Psoas muscle (tissue), 8 donors: ENCODE results near the gene TDG. TPM values are rescaled to one million over a fixed set of nuclear protein-coding genes. Genes with fewer than 3 reads are reported as not detected.

Source experiments
- ATAC-seq, 4 donors: fragments of 200-7000 bp; cut with Tn5 transposase; one replicate each; pipeline ENCODE4 v1.9.1; 2020; ENCODE audit warnings: moderate library complexity in 3 of 4, mild to moderate bottlenecking in 2 of 4
- DNase-seq, 2 donors: peaks; one replicate each; pipeline ENCODE4 v3.0.0-alpha.2; 2020
- H3K27ac ChIP-seq: fragments of 200-600 bp; one replicate; pipeline ENCODE4 v1.8.0; 2022
- H3K27me3 ChIP-seq, 3 donors: fragments of 200-600 bp in 1 of 3; one replicate each; pipeline versions ENCODE4 v1.6.1 to v1.8.0; 2013 to 2022; ENCODE audit warnings: low read length in 2 of 3, mild to moderate bottlenecking in 2 of 3, moderate library complexity in 1 of 3; ENCODE audit not compliant: insufficient read depth in 3 of 3
- H3K36me3 ChIP-seq, 2 donors: fragments of 200-600 bp in 1 of 2; one replicate each; pipeline versions ENCODE4 v1.6.1 to v1.8.0; 2013 to 2022; ENCODE audit warnings: low read depth in 1 of 2, mild to moderate bottlenecking in 1 of 2, moderate library complexity in 1 of 2; ENCODE audit not compliant: insufficient read depth in 1 of 2
- H3K4me1 ChIP-seq: fragments of 200-600 bp; one replicate; pipeline ENCODE4 v1.8.0; 2022
- H3K4me3 ChIP-seq: fragments of 200-600 bp; one replicate; pipeline ENCODE4 v1.8.0; 2022; ENCODE audit warnings: mild to moderate bottlenecking
- H3K9me3 ChIP-seq: fragments of 200-600 bp; one replicate; pipeline ENCODE4 v1.8.0; 2022
- WGBS, 3 donors: extraction: QIAGEN DNeasy Blood & Tissue Kit; methylation state at CpG; one replicate each; pipeline versions ENCODE4 v1.1.6 to v1.1.7; 2013; 5-methylcytosine and 5-hydroxymethylcytosine counted together
- intact Hi-C, 2 donors: fragments of 100-400 bp; cut with DNase I; formaldehyde crosslinking; loops; one replicate each; pipeline versions ENCODE4 v1.11.0 to v1.14.2; 2022
- polyA plus RNA-seq, 3 donors: library from polyadenylated mRNA; stranded (reverse); fragments of 200-250 nt; gene quantifications; one replicate each; pipeline ENCODE4 v1.2.3, GENCODE V29; 2013
- total RNA-seq, 4 donors: library from RNA; stranded (reverse); fragmentation: NEBNext Ultra II Directional in 2 of 4; extraction: Animal tissue kit (Norgen Biotek cat#: 25700) in 2 of 4; gene quantifications; one replicate each; pipeline versions ENCODE4 v1.2.1 to v1.2.4, GENCODE V29; 2021 to 2023
- TF ChIP-seq, protein P1 (sequence below): fragments of 200-600 bp; IDR thresholded peaks from one replicate; pipeline ENCODE4 v1.8.0; 2022; ENCODE audit warnings: antibody characterized with exemption
- donor health status: healthy with polysubstance abuse.
- donor health status: DM: no; HTN: no; CAD: no; lungs with moderate emphysema.
- donor health status: Bipolar disorder and iron deficiency.
- donor health status: healthy.
- donor health status: DM: yes; HTN: yes; CAD: no.
- donor health status: DM: no; HTN: no; CAD: no.
- donor health status: DM: no; HTN: no; CAD: no.
- donor health status: DM: yes; HTN: yes; CAD: no.

TDG gene
- total and polyA plus RNA-seq, 7 donors, result 5.5 to 15.5 (median 11.2) TPM

DNA sequence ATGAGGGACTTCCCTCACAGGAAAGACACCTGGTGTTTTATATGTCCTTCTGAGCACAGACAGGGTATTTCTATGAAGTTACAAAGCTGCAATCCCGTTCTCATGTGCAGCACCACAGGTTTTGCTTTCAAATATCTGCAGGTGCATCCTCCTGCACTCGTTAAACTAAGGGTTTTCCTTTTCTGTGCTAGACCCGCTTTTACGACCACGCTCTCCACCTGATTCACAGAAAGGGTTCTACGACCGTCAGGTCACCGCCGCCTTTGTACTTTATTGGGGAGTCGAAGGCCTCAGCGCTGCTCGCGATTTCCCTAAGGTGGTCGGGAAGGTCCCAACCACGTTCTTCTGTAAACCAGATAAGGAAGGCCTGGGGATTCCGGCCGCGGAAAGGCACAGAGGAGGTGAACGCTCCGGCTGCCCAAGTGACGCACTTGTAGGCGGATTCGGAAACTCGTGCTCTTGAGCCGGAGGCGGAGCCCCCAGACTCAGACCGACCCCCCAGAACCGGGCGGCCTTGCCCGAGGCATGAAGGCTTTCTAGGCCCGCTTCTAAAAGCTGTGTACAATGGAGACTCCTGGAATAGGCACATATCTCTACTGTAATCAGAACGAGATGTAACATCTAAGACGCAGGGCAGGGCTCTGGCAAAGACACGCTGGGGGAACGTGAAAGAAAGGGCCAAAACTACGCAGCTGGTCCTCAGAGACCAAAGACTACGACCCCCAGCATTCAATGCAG is 36.5 kb upstream of the TDG start:
- TF ChIP-seq, protein P1, sequence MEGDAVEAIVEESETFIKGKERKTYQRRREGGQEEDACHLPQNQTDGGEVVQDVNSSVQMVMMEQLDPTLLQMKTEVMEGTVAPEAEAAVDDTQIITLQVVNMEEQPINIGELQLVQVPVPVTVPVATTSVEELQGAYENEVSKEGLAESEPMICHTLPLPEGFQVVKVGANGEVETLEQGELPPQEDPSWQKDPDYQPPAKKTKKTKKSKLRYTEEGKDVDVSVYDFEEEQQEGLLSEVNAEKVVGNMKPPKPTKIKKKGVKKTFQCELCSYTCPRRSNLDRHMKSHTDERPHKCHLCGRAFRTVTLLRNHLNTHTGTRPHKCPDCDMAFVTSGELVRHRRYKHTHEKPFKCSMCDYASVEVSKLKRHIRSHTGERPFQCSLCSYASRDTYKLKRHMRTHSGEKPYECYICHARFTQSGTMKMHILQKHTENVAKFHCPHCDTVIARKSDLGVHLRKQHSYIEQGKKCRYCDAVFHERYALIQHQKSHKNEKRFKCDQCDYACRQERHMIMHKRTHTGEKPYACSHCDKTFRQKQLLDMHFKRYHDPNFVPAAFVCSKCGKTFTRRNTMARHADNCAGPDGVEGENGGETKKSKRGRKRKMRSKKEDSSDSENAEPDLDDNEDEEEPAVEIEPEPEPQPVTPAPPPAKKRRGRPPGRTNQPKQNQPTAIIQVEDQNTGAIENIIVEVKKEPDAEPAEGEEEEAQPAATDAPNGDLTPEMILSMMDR, result no peak
- peak; percentile 83 to 91 for DNase-seq
- Histone ChIP-seq H3K36me3 (peaks cover 5 to 29% of the 10 kb centered on the region in 2 donors), H3K27ac (peak overlapping the region; percentile 94), H3K9me3 (no peaks in the 10 kb centered on the region), H3K4me3 (peak overlapping the region; percentile 87), H3K27me3 (no peaks in the 10 kb centered on the region), H3K4me1 (peaks cover 31% of the 10 kb centered on the region)
- WGBS, 3 donors, result 3 to 4% (median 3%) methylated on average over 37 of the region's 37 CpGs
- intact Hi-C loops, result loop anchor here (5.0 kb wide), 2 partner anchors 47 to 52 kb away; no protein-coding TSS in a partner anchor
- peak; percentile 51 to 77 (median 72) for ATAC-seq

DNA sequence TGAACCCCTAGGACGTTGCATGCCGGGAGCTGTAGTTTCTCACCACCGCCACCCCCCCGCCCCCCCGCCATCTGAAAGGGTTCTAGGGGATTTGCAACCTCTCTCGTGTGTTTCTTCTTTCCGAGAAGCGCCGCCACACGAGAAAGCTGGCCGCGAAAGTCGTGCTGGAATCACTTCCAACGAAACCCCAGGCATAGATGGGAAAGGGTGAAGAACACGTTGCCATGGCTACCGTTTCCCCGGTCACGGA is 36.0 kb upstream of the TDG start:
- H3K4me3 ChIP-seq, result peak overlapping the region; percentile 87
- ATAC-seq (no peak), DNase-seq (no peak)
- H3K4me1 ChIP-seq, result peaks cover 31% of the 10 kb centered on the region
- intact Hi-C loops, result loop anchor here (2.0 to 10.0 kb wide), 7 partner anchors 27 to 1185 kb away; partner anchors contain the start of gene TDG (in 1 of the 2)
- no peaks in the 10 kb centered on the region for H3K9me3 ChIP-seq
- TF ChIP-seq, protein P1, result no peak
- H3K27ac ChIP-seq, result peak overlapping the region; percentile 94
- WGBS, 3 donors, result 0% methylated on average over 18 of the region's 18 CpGs
- no peaks in the 10 kb centered on the region for H3K27me3 ChIP-seq
- peaks cover 5 to 34% of the 10 kb centered on the region in 2 donors for H3K36me3 ChIP-seq

DNA sequence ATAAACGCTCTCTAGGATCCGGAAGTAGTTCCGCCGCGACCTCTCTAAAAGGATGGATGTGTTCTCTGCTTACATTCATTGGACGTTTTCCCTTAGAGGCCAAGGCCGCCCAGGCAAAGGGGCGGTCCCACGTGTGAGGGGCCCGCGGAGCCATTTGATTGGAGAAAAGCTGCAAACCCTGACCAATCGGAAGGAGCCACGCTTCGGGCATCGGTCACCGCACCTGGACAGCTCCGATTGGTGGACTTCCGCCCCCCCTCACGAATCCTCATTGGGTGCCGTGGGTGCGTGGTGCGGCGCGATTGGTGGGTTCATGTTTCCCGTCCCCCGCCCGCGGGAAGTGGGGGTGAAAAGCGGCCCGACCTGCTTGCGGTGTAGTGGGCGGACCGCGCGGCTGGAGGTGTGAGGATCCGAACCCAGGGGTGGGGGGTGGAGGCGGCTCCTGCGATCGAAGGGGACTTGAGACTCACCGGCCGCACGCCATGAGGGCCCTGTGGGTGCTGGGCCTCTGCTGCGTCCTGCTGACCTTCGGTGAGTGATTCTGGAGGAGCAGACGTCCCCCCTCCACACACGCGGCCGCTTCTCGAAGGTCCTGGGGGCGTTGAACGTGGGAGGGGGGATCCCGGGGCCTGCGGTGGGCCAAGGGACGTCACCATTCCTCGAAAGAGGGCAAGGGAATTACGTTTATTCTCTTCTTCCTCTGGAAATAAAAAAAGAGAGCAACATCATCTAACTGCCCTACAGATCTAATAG is 35.5 kb upstream of the TDG start, which contains the start of gene HSP90B1:
HSP90B1 (plus strand) TSS at position 377 of the 753 bp plus-strand sequence; CDS start at position 483, 106 bp downstream.
- Histone ChIP-seq H3K4me3 (peak within 1 kb of the TSS; percentile 87), H3K9me3 (no peaks in the 10 kb centered on the region), H3K4me1 (peaks cover 31% of the 10 kb centered on the region), H3K27me3 (no peaks in the 10 kb centered on the region), H3K36me3 (peaks cover 9 to 39% of the 10 kb centered on the region in 2 donors), H3K27ac (peak within 1 kb of the TSS; percentile 95)
- intact Hi-C loops, result loop anchor here (2.0 to 10.0 kb wide), 5 partner anchors 27 to 1185 kb away; partner anchors contain the start of gene TDG (in 1 of the 2)
- DNase-seq (peak; percentile 99), ATAC-seq (peak; percentile 92 to 95 (median 94))
- TF ChIP-seq, protein P1, result no peak
- 0 to 1% (median 1%) methylated on average over 35 to 56 of the region's 56 CpGs for WGBS, 3 donors

DNA sequence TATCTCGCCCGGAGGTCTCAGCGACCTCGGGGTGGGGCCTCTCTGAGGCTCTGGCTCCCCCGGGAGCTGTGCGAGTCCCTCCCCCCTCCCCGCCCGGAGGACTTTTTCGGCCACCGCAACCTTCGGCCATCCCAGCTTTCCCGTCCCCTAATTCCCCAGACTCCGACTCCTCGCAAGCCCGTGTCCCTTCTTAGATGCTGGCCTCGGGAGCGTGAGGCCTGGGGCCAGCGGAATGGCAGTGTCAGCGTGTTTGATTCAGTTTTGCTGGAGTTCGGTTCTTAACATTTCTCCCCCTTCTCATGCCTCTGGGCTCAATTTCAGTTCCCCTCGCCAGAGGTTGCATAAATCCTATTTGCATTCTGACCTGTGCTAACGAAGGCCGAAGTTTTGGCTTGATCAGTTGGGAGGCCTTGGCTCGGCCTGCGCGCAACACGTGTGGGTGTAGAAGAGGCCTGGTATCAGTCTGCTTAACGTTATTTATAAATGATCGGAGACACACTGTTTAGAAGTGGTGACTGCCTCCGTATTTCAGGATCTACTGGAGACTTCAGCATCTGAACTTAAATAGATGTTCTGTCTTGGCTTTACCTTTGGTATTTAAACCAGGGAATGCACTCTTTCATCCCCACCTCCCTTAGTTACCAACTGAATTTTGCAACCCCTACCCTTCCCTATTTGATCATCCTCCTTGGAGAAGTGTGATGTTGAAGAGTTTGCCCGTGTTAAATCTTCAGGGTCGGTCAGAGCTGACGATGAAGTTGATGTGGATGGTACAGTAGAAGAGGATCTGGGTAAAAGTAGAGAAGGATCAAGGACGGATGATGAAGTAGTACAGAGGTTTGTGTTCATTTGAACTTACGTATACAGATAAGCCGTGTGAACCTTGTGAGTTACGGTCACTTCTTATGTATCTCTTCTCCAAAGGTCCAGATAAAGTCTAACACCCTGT is 34.6 kb upstream of the TDG start:
- peak; percentile 35 to 65 for DNase-seq
- Histone ChIP-seq H3K27ac (peak overlapping the region; percentile 95), H3K27me3 (no peaks in the 10 kb centered on the region), H3K4me3 (peak overlapping the region; percentile 87), H3K36me3 (peaks cover 9 to 48% of the 10 kb centered on the region in 2 donors), H3K4me1 (peaks cover 31% of the 10 kb centered on the region), H3K9me3 (no peaks in the 10 kb centered on the region)
- 2% methylated on average over 33 to 37 of the region's 37 CpGs for WGBS, 3 donors
- TF ChIP-seq, protein P1, result no peak
- ATAC-seq, result peak in 2 of 4 donors; percentile 13 to 21
- intact Hi-C loops, result loop anchor here (2.0 to 10.0 kb wide), 5 partner anchors 26 to 1184 kb away; partner anchors contain the start of gene TDG (in 1 of the 2)
